GM12865 (cell line): Measurements from ENCODE around the gene SERPINA6.
"Not testable (repeated sequence)": the region's sequence is repeated elsewhere in the genome, so short reads cannot be mapped to it uniquely, and the experiment has no call there.

Source experiments
- DNase-seq: peaks from one replicate; pipeline ENCODE4 v3.0.0; 2010; ENCODE audit warnings: low read depth
- H3K4me3 ChIP-seq: 2 replicates; pipeline ENCODE4 v1.5.1; 2011; ENCODE audit warnings: mild to moderate bottlenecking, low read depth, low read length, control low read depth
- CTCF ChIP-seq: IDR thresholded peaks from 2 replicates; pipeline ENCODE4 v1.5.1; 2011; ENCODE audit warnings: low read length, control low read depth, low read depth, inconsistent platforms; ENCODE audit not compliant: insufficient read depth; ENCODE audit errors: missing control alignments

The SERPINA6 gene

GRCh38 chr14:94285158-94285557 is 38.0 kb downstream of the SERPINA6 start:
- no peak overlapping the region for H3K4me3 ChIP-seq
- DNase-seq: no peak
- TF ChIP-seq CTCF: no peak

DNA sequence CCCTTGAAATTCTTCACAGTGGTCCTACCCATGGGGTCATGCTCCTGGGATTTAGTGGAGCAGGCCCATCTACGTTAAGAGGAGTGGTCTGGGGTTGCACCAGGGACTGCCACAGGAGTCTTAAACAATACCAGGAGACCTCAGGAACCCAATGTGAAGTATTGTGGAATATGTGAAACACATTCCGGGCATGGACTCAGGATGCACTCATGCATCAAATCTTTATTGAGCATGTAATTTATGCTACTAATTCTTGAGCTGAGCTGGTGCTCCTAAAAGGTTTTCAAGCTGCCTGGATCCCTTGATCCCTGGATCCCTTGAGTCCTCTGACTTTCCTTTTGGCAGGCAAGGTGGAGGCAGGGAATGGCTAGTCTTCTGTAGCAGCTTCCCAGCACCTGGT is 38.9 kb downstream of the SERPINA6 start:
- DNase-seq: no peak
- TF ChIP-seq CTCF: no peak
- no peak overlapping the region for H3K4me3 ChIP-seq

- no peak for DNase-seq
- no peak overlapping the region for H3K4me3 ChIP-seq
- TF ChIP-seq CTCF: no peak
These were observed 40.0 kb downstream of the SERPINA6 start for GRCh38 chr14:94282991-94283723.

- no peak for TF ChIP-seq CTCF
These were observed 44.4 kb downstream of the SERPINA6 start for GRCh38 chr14:94278731-94279130.

DNA sequence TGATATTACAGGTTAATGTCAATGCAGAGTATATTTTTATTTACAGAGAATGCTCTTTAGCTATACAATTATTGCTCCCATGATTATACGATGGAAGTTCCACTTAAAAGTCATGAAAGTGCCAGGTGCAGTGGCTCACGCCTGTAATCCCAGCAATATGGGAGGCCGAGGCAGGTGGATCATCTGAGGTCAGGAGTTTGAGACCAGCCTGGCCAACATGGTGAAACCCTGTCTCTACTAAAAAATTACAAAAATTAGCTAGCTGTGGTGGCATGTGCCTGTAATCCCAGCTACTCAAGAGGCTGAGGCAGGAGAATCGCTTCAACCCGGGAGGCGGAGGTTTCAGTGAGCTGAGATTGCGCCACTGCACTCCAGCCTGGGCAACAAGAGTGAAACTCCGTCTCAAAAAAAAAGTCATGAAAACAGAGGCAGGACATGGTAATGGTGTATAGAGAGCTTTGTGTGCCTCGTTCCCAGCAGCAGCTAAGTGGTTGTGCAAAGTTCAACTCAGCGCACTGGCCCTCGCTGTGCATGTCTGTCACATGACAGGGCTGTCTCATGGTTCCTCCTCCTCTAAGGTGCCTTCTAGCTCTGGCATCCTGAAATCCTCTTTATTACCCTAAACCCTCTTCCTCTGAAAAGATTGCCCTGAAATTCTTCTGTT is 46.1 kb downstream of the SERPINA6 start:
- DNase-seq, H3K4me3 ChIP-seq: not testable (repeated sequence)

More at GRCh38 chr14:94278731-94279130, 44.4 kb downstream of the SERPINA6 start:
- DNase-seq: no peak
- no peak overlapping the region for H3K4me3 ChIP-seq

DNA sequence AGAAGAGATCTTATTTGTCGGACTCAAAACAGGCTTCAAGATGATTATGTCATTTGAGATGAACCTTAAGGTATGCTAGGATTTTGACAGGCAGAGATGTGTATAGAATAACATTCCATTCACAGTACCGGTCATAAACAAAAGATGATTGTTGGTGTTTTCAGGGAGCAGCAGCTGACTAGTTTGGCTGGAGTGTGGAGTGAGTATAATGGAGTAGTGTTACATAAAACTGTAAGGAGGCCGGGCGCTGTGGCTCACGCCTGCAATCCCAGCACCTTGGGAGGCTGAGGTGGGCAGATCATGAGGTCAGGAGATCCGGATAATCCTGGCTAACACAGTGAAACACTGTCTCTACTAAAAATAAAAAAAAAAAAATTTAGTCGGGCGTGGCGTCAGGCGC is 54.0 kb downstream of the SERPINA6 start:
- TF ChIP-seq CTCF: no peak
- H3K4me3 ChIP-seq: no peak overlapping the region
- DNase-seq: no peak

GRCh38 chr14:94268582-94268981 is 54.6 kb downstream of the SERPINA6 start:
- H3K4me3 ChIP-seq, DNase-seq: not testable (repeated sequence)

GRCh38 chr14:94267352-94267751 is 55.8 kb downstream of the SERPINA6 start:
- no peak overlapping the region for H3K4me3 ChIP-seq
- DNase-seq: no peak
- TF ChIP-seq CTCF: no peak

DNA sequence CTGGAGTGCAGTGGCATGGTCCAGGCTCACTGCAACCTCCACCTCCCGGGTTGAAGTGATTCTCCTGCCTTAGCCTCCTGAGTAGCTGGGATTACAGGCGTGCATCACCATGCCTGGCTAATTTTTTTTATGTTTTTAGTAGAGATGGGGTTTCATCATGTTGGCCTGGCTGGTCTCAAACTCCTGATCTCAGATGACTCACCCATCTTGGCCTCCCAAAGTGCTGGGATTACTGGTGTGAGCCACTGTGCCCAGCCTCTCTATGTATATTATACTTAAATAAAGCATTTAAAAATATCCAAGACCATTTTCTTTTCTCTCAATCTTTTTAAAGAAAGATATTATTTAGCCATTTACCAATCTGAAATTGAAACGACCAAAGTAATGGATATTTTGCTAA is 58.9 kb downstream of the SERPINA6 start:
- not testable (repeated sequence) for H3K4me3 ChIP-seq, DNase-seq
